HCT116 (cell line): Measurements from ENCODE around the gene MAP4K2.

Source experiments
- ATF3 ChIP-seq: IDR thresholded peaks from 2 replicates; pipeline ENCODE4 v1.6.1; 2012
- CEBPB ChIP-seq: IDR thresholded peaks from 2 replicates; pipeline ENCODE4 v1.6.1; 2012; ENCODE audit warnings: low read depth
- CTCF ChIP-seq, 3 experiments: fragments of 200-600 bp in 1 of 3; sonication (generic) in 1 of 3; IDR thresholded peaks in 2 of 3; conservative IDR thresholded peaks in 1 of 3; 2 replicates each; pipeline ENCODE4 v1.5.1; 2012 to 2017; ENCODE audit warnings: low read depth in 2 of 3, low read length in 2 of 3, antibody characterized with exemption in 1 of 3, borderline replicate concordance in 1 of 3, control low read depth in 1 of 3, mild to moderate bottlenecking in 1 of 3, mixed read lengths in 1 of 3, mixed run types in 1 of 3, moderate library complexity in 1 of 3; ENCODE audit not compliant: insufficient read depth in 1 of 3
- EZH2 ChIP-seq: fragments of 200-600 bp; sonication (generic); IDR thresholded peaks from 2 replicates; pipeline ENCODE4 v1.6.1; 2017; ENCODE audit warnings: antibody characterized with exemption, mixed run types
- EZH2phosphoT487 ChIP-seq: fragments of 200-600 bp; IDR thresholded peaks from 2 replicates; pipeline ENCODE4 v1.6.1; 2018; ENCODE audit warnings: antibody characterized with exemption, borderline replicate concordance
- POLR2A ChIP-seq: IDR thresholded peaks from 2 replicates; pipeline ENCODE4 v1.7.0; 2011; ENCODE audit warnings: borderline replicate concordance; ENCODE audit not compliant: insufficient read depth, insufficient read length; ENCODE audit errors: extremely low read depth
- POLR2AphosphoS5 ChIP-seq: IDR thresholded peaks from 2 replicates; pipeline ENCODE4 v1.6.1; 2011; ENCODE audit warnings: mild to moderate bottlenecking, low read depth, low read length, moderate library complexity
- REST ChIP-seq: IDR thresholded peaks from 2 replicates; pipeline ENCODE4 v1.6.1; 2012; ENCODE audit warnings: low read depth
- SIN3A ChIP-seq: IDR thresholded peaks from 2 replicates; pipeline ENCODE4 v1.6.1; 2012; ENCODE audit warnings: low read depth
- SP1 ChIP-seq: IDR thresholded peaks from 2 replicates; pipeline ENCODE4 v1.6.1; 2012; ENCODE audit warnings: low read depth
- TCF7L2 ChIP-seq: IDR thresholded peaks from 2 replicates; pipeline ENCODE4 v1.7.0; 2011; ENCODE audit warnings: borderline replicate concordance, inconsistent platforms; ENCODE audit not compliant: insufficient read depth, insufficient read length; ENCODE audit errors: extremely low read depth
- YY1 ChIP-seq: IDR thresholded peaks from 2 replicates; pipeline ENCODE4 v1.6.1; 2011; ENCODE audit warnings: low read length, low read depth, moderate library complexity, mild to moderate bottlenecking; ENCODE audit not compliant: insufficient replicate concordance; ENCODE audit errors: extremely low read depth
- ZNF274 ChIP-seq: fragments of 200-500 bp; sonication (Bioruptor generic); IDR thresholded peaks from 2 replicates; pipeline ENCODE4 v1.6.1; 2014; ENCODE audit warnings: mild to moderate bottlenecking, low read depth, low read length, inconsistent platforms

- TF ChIP-seq POLR2AphosphoS5 (no peak), CTCF (IDR thresholded peaks at IDR 0.05 in 2 of 3, conservative IDR thresholded peaks at IDR 0.05 in 1 of 3; ENCODE audit: borderline replicate concordance in 1 of 3, insufficient read depth in 1 of 3, low read depth in 2 of 3, low read length in 2 of 3) (0 out of 6 replicates have a peak, but pooled peaks of 1 of the 3 experiments have one; percentile 9), ATF3 (no peak), POLR2A (no peak), EZH2phosphoT487 (no peak), REST (no peak), SIN3A (no peak), TCF7L2 (no peak), SP1 (no peak), CEBPB (no peak), YY1 (no peak), EZH2 (no peak), ZNF274 (no peak)
Observed at GRCh38 chr11:64799256-64799622, 3.8 kb downstream of the MAP4K2 start.
